Subcutaneous adipose tissue (tissue), 4 donors: ENCODE results near the gene HRCT1. TPM values are rescaled to one million over a fixed set of nuclear protein-coding genes. Genes with fewer than 3 reads are reported as not detected.

Experiments
- total RNA-seq, 4 donors: library from RNA; depleted of rRNA; stranded (reverse); fragments of >200 nt; gene quantifications; one replicate each; pipeline ENCODE4 v1.1.0, GENCODE V29; 2016
- TF ChIP-seq, protein P1 (sequence below): fragments of 450-650 bp; IDR thresholded peaks from one replicate; pipeline ENCODE4 v1.5.1; 2016; ENCODE audit warnings: low read depth, mild to moderate bottlenecking, control low read depth, antibody characterized with exemption, moderate library complexity

The HRCT1 gene
- total RNA-seq, 4 donors from 2014 or later, result 9.5 to 24.4 (median 16.6) TPM

DNA sequence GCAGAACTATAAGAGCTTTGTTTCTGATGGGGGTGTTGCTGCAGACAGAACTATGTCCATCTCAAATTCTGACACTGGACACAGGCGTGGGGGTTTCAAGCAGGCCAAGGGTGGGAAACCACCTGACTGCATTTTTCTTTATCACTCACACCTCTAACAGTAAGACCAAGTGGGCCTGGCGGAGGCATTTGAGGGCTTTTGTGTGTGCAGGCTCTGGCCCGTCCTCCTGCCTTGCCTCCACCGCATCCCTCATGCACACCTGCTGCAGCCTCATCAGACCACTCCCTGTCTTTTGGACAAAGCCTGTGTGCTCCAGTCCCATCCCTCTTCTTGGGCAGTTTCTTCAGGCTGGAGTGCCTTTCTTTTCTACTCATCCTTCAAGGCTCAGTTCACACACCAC is 43.7 kb upstream of the HRCT1 start:
- TF ChIP-seq, protein P1, sequence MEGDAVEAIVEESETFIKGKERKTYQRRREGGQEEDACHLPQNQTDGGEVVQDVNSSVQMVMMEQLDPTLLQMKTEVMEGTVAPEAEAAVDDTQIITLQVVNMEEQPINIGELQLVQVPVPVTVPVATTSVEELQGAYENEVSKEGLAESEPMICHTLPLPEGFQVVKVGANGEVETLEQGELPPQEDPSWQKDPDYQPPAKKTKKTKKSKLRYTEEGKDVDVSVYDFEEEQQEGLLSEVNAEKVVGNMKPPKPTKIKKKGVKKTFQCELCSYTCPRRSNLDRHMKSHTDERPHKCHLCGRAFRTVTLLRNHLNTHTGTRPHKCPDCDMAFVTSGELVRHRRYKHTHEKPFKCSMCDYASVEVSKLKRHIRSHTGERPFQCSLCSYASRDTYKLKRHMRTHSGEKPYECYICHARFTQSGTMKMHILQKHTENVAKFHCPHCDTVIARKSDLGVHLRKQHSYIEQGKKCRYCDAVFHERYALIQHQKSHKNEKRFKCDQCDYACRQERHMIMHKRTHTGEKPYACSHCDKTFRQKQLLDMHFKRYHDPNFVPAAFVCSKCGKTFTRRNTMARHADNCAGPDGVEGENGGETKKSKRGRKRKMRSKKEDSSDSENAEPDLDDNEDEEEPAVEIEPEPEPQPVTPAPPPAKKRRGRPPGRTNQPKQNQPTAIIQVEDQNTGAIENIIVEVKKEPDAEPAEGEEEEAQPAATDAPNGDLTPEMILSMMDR, result no peak

- TF ChIP-seq, protein P1, result no peak
These were observed 42.4 kb upstream of the HRCT1 start for GRCh38 chr9:35863583-35863982.

DNA sequence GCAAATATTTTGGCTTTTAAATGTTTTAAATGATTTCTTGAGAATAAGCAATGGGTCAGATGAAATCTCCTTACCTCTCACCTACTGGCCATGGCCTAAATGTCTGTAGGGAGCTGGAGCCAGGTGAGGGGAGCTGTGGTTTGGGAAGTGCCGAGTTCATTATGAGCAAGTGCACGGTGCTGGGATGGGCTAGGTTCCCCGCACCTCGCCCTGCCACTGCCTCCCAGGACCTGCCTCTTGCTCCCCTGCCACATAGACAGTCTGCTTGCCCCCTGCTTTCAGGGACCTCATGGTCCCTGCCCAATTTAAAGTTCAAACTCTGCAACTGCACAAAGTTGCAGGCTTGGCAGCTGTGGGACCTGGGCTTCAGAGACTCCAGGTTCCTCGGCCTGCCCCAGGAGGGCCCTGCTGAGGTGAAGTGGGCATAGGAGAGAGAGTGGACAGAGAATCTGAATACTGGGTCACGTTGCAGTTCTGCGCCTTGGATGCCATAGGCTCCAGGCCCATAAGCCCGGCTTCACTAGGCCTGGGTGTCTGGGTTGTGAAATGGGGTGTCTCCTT is 41.2 kb upstream of the HRCT1 start:
- TF ChIP-seq, protein P1, result no peak

- TF ChIP-seq, protein P1, result no peak
These were observed 38.5 kb upstream of the HRCT1 start for GRCh38 chr9:35867538-35867937.

GRCh38 chr9:35868933-35869332 is 37.1 kb upstream of the HRCT1 start:
- TF ChIP-seq, protein P1, result no peak

DNA sequence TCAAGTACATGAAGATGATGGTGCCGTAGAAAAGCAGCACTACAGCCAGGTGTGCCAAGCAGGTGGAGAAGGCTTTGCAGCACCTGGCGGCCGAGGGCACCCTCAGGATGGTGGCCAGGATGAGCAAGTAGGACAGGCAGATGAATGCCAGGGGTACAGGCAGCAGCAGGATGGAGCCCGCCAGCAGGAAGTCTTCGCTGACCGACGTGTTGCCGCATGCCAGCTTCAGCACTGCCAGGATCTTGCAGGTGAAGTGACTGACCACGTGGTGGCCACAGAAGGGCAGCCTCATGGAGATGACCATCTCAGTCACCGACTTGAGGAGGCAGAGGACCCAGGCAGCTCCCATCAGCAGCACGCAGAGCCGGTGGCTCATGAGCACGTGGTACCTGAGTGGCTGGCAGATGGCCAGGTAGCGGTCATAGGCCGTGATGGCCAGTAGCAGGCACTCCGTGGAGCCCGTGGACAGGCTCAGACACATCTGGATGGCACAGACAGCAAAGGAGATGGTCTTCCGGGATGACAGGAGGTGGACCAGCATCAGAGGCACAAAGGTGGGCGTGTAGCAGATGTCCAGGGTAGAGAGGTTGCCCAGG is 36.3 kb upstream of the HRCT1 start:
- TF ChIP-seq, protein P1, result no peak

- TF ChIP-seq, protein P1, result no peak
These were observed 35.6 kb upstream of the HRCT1 start, which contains the start of gene OR13J1 for GRCh38 chr9:35870351-35870923. Gene OR13J1, minus strand, starts transcription at chr9:35870401. Its CDS starts 0 bp downstream, at chr9:35870401.
